ENCODE measurements around the gene FAM167B.

The FAM167B gene

GRCh38 chr1:32246888-32247273 is at the start of gene FAM167B:
Gene FAM167B (plus strand): TSS chr1:32247222. CDS start chr1:32247422, 200 bp downstream.
- DNase-seq (ENCODE audit: low read depth): peak; percentile 93

DNA sequence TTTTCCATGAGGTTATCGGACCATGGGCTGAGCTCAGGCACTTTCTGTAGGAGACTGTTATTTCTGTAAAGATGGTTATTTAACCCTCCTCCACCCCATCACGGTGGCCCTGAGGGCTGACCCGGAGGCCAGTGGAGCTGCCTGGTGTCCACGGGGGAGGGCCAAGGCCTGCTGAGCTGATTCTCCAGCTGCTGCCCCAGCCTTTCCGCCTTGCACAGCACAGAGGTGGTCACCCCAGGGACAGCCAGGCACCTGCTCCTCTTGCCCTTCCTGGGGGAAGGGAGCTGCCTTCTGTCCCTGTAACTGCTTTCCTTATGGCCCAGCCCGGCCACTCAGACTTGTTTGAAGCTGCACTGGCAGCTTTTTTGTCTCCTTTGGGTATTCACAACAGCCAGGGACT is 49.2 kb upstream of the FAM167B start:
- no peak for DNase-seq (ENCODE audit: low read depth)

DNA sequence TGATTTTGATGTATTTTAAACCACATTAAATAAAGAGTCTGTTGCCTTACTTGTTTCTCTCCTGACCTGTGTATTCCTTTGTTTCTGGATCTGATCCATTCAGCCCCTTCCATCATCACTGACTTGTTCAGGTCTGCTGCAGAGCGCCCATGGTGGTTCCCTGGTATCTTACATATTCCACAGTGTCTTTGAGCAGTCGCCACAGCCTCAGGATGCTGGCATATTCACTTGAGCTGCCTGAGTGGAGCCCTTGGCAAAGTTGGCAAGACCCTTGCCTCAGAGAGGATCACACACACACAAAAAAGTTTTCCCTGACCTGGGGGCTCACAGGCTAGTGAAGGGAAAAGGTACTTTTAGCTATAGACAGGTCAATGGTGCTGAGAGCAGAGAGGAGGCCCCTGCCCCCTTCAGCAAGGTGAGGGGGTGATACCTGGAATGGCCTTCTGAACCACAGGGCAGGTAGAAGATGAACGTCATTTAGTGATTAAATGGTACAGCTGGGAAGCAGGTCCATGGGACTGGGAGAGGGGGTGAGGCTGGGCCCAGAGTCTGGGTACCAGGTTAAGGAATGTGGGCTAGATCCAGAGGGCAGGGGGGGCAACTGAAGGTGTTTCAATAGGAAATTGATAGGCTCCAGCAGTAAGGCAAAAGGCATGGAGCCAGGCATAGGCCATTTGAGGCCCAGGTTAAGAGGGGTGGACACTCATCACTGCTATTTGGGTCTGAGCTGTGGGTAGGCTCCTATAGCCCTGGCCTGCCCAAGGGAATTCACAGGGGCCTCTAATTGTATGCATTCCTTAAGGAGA is 48.6 kb upstream of the FAM167B start:
- DNase-seq (ENCODE audit: low read depth): no peak

DNA sequence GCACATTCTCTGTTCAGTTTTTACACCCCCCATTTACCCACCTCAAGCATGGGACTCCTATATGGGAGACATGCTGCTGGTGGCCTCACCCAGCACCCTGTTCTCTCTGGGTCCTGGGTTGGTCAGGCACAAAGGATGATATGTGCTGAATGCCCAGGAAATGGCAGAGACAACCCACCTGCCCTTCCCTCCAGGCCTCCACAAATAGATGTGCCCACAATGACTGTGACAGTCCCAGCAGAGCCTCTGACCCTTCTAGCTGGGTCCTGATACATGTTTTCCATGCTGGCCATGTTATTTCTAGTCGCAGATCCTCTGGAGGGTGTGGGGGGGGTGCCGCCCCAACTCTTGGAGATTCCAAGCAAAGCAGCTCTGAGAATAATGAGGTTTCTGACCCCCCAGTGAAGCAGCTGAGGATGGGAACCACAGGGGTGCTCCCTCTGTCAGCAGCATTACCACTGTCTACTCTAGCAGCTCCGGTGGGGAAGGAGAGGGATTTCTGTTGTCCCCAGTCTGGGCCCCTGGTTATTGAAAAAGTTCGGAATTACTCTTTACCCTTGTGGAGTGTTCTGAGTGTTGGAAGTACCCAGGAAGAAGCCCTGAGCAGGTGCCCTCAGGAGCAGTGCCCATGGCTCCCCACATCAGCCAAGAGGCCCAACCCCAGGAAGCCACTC is 47.8 kb upstream of the FAM167B start:
- DNase-seq (ENCODE audit: low read depth): no peak

DNA sequence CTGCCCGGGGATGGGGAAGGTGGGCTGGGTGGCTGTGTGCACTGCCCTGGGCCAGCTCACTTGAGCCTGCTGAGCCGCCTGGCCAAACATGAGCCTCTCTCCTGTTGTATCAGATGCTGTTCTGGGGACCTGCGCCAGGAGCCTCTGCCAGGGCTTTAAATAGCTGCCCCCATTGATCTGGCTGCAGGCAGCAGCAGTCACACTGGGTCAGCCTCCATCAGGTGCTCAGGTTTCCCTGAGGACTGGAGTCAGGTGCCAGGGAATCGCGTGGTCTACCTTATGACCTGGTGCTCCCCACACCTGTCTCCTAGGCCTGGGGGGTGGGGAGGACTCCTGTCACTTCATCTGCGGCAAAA is 47.3 kb upstream of the FAM167B start:
- no peak for DNase-seq (ENCODE audit: low read depth)

DNA sequence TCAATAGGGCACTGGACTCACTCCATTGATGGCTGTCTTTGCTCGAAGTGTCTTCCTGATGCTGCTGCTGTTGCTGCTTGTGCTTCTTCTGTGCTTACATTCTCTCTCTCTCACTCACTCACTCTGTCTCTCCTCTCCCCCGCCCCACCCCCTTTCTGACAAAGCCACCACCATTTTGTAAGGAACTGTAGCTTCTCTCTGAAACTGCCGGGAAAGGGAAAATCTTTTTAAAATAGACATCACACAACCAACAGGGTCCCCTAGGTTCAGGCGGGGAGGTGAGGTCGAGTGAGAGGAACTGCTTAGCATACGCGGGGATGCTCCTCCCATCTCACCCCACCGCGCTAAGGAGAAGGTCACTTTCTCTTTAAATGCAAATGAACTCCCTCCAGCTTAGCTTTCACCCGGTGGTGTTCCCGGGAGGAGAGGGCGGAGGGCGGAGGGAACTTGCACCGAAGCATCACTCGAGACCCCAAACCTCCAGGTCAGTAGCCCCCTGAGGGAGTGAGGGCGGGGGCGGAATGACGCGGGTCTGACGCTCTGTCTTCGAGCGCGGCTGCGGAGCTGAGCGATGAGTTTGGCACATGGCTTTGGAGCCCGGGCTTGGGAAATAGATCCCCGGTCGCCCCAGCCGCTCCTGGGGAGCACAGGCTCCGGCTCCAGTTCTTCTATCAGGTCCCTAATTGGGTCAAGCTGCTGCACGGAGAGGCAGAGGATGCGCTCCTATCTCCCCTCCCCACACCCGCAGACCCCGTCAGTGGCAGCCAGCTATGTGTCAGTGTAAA is 46.6 kb upstream of the FAM167B start, which contains the start of gene CCDC28B:
Gene CCDC28B, plus strand, starts transcription at position 370 of the 785 bp plus-strand sequence. CDS start 1,341 bp downstream, outside the sequence.
- no peak for DNase-seq (ENCODE audit: low read depth)

- no peak for DNase-seq (ENCODE audit: low read depth)
Measured at GRCh38 chr1:32201011-32201855, 45.8 kb upstream of the FAM167B start.

GRCh38 chr1:32204943-32205361 is 42.1 kb upstream of the FAM167B start:
- DNase-seq (ENCODE audit: low read depth): no peak

- DNase-seq (ENCODE audit: low read depth): peak; percentile 61
Measured at GRCh38 chr1:32205401-32206370, 41.3 kb upstream of the FAM167B start, which contains the start of gene IQCC. Gene IQCC (plus strand): TSS chr1:32205671. CDS start chr1:32205682, 11 bp downstream.

DNA sequence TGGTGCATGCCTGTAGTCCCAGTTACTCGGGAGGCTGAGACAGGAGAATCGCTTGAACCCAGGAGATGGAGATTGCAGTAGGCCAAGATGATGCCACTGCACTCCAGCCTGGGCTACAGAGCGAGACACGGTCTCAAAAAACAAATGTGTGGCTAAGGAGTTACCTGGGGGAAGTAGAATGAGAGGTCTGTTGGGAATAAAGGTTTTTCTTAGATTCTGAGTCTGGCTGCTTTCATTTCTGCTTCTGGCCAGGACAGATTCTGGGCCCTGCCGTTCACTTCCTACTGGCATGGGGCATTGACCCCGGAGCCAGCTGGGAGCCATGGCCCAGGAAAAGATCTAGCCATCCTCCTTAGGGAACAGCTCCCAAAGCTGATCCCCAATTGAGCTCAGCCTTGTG is 38.6 kb upstream of the FAM167B start:
- no peak for DNase-seq (ENCODE audit: low read depth)

GRCh38 chr1:32208891-32209328 is 38.1 kb upstream of the FAM167B start, which contains the start of gene DCDC2B:
Gene DCDC2B (plus strand): TSS chr1:32209089. CDS start chr1:32209094, 5 bp downstream.
- no peak for DNase-seq (ENCODE audit: low read depth)

- peak; percentile 45 for DNase-seq (ENCODE audit: low read depth)
Measured at GRCh38 chr1:32215629-32216480, 31.2 kb upstream of the FAM167B start.

GRCh38 chr1:32216566-32216965 is 30.5 kb upstream of the FAM167B start:
- DNase-seq (ENCODE audit: low read depth): no peak

DNA sequence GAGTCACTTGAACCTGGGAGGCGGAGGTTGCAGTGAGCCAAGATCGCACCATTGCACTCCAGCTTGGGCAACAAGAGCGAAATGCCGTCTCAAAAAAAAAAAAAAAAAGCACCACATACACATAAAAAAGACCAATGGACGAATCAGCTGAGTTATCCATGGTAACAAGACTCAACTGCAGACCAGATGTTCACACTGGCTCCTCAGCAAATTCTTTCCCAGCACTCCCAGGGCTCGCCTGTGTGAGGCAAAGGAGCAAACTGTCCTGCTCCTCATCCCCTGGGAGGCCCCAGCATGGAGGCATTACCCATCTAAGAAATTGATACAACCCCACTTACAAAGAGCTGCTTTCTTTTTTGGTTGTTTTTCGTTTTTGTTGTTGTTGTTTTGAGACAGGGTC is 28.0 kb upstream of the FAM167B start:
- DNase-seq (ENCODE audit: low read depth): no peak

DNA sequence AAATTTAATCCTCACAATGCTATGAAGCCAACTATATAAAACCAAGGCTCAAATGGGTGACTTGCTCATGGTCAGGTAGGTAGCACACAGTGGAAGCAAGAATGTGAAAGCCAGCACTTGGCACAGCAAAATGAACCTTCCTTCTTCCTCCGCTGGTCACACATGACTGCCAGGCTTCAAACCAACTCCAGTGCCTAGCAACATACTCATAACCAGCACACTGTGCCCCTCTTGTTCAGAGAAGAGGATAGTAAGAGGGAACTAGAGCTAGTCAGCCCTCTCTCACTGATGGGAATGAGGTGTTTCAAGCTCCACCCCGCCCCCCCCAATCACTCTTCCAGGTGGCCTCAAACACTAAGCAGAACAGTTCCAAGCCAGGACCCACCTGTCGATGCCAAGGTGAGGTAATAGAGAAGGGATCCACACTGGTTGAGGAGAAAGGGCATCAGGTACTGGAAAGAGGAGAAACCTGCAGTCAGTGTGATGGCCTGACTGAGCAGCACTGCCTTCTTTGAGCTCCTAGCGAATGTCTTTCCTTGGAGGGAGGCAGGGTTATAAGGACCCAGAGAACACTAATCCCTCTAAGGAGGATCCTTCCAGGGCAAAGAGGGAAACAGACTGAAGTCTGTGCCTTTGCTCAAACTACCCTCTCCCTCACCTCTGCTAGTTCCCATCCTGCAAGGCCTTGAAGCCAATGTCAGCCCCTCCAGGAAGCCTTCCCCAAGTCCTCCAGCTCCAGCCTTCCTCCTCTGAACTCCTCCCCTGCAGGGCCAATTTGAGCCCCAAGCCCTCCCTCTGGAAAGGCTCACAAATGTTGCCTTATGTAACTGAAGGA is 26.1 kb upstream of the FAM167B start:
- no peak for DNase-seq (ENCODE audit: low read depth)

- DNase-seq (ENCODE audit: low read depth): no peak
Measured at GRCh38 chr1:32221581-32221979, 25.4 kb upstream of the FAM167B start.

GRCh38 chr1:32221980-32222755 is 24.9 kb upstream of the FAM167B start, which contains the start of the genes EIF3I and TMEM234:
Gene EIF3I (plus strand): TSS chr1:32222407. CDS start chr1:32222442, 35 bp downstream.
Gene TMEM234 (minus strand): TSS chr1:32222353. CDS start chr1:32222322, 31 bp downstream.
- DNase-seq (ENCODE audit: low read depth): peak; percentile 92

All from stromal cell of bone marrow (primary cell).